Measurements from ENCODE around the gene ZNF813.

DNA sequence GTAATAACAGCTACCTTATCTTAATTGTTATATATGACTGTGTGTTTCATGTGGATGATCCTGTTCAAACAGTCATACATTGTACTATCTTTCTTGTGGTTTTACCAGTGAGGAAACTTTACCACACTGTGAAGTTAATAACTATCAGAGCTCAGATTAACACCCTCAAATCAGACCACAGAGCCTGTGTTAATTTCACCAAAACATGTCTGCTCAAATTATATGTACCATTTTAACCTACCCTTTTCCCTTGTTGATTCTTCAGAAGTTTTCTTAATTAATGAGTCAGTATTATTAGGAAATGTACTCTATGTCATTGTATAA is 68.7 kb downstream of the ZNF813 start:
- no peak for TF ChIP-seq CHD2 (IDR thresholded peaks at IDR 0.05; ENCODE audit: low read length, partially characterized antibody)
- TF ChIP-seq, protein P1, sequence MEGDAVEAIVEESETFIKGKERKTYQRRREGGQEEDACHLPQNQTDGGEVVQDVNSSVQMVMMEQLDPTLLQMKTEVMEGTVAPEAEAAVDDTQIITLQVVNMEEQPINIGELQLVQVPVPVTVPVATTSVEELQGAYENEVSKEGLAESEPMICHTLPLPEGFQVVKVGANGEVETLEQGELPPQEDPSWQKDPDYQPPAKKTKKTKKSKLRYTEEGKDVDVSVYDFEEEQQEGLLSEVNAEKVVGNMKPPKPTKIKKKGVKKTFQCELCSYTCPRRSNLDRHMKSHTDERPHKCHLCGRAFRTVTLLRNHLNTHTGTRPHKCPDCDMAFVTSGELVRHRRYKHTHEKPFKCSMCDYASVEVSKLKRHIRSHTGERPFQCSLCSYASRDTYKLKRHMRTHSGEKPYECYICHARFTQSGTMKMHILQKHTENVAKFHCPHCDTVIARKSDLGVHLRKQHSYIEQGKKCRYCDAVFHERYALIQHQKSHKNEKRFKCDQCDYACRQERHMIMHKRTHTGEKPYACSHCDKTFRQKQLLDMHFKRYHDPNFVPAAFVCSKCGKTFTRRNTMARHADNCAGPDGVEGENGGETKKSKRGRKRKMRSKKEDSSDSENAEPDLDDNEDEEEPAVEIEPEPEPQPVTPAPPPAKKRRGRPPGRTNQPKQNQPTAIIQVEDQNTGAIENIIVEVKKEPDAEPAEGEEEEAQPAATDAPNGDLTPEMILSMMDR (IDR thresholded peaks at IDR 0.05) = no peak
- TF ChIP-seq MAZ (IDR thresholded peaks at IDR 0.05; ENCODE audit: borderline replicate concordance, low read depth, low read length) = no peak
- no peak for TF ChIP-seq CHD4 (IDR thresholded peaks at IDR 0.05; ENCODE audit: borderline replicate concordance)
- TF ChIP-seq, protein P2, sequence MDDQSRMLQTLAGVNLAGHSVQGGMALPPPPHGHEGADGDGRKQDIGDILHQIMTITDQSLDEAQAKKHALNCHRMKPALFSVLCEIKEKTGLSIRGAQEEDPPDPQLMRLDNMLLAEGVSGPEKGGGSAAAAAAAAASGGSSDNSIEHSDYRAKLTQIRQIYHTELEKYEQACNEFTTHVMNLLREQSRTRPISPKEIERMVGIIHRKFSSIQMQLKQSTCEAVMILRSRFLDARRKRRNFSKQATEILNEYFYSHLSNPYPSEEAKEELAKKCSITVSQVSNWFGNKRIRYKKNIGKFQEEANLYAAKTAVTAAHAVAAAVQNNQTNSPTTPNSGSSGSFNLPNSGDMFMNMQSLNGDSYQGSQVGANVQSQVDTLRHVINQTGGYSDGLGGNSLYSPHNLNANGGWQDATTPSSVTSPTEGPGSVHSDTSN (IDR thresholded peaks at IDR 0.05) = no peak
